Liver (tissue), 9 donors: ENCODE measurements around the gene ENOSF1. TPM values are rescaled to one million over a fixed set of nuclear protein-coding genes. Genes with fewer than 3 reads are reported as not detected.

ENCODE experiments used
- DNase-seq: peaks from one replicate; pipeline ENCODE4 v3.0.0-alpha.2; 2017; ENCODE audit warnings: low spot score
- H3K27ac ChIP-seq, 2 donors: one replicate each; pipeline ENCODE4 v1.7.0; 2013; ENCODE audit warnings: inconsistent platforms in 2 of 2, low read length in 2 of 2, control low read depth in 1 of 2, low read depth in 1 of 2, mild to moderate bottlenecking in 1 of 2
- H3K27me3 ChIP-seq, 4 donors: one replicate each; pipeline versions ENCODE4 v1.6.1 to v1.7.0; 2013; ENCODE audit warnings: low read length in 3 of 4, inconsistent platforms in 1 of 4, mild to moderate bottlenecking in 1 of 4, moderate library complexity in 1 of 4; ENCODE audit not compliant: control insufficient read depth in 4 of 4, insufficient read depth in 4 of 4
- H3K36me3 ChIP-seq, 4 donors: one replicate each; pipeline versions ENCODE4 v1.6.1 to v1.7.0; 2013; ENCODE audit warnings: low read length in 3 of 4, mild to moderate bottlenecking in 3 of 4, low read depth in 1 of 4, moderate library complexity in 1 of 4; ENCODE audit not compliant: control insufficient read depth in 4 of 4, insufficient read depth in 3 of 4
- H3K4me1 ChIP-seq, 4 donors: one replicate each; pipeline versions ENCODE4 v1.6.1 to v1.7.0; 2013; ENCODE audit warnings: low read length in 3 of 4, mild to moderate bottlenecking in 3 of 4, moderate library complexity in 1 of 4; ENCODE audit not compliant: control insufficient read depth in 4 of 4, insufficient read depth in 4 of 4
- H3K4me3 ChIP-seq, 3 donors: one replicate each; pipeline versions ENCODE4 v1.6.1 to v1.7.0; 2013; ENCODE audit warnings: low read length in 3 of 3, control low read depth in 1 of 3, low read depth in 1 of 3, mild to moderate bottlenecking in 1 of 3
- H3K9ac ChIP-seq, 2 donors: one replicate each; pipeline ENCODE4 v1.7.0; 2013; ENCODE audit warnings: low read length in 2 of 2, mild to moderate bottlenecking in 2 of 2, moderate library complexity in 2 of 2, control low read depth in 1 of 2, low read depth in 1 of 2
- H3K9me3 ChIP-seq, 4 donors: one replicate each; pipeline versions ENCODE4 v1.6.1 to v1.7.0; 2013; ENCODE audit warnings: low read length in 3 of 4; ENCODE audit not compliant: control insufficient read depth in 4 of 4
- EGR1 ChIP-seq, 2 donors: IDR thresholded peaks; 2 replicates each; pipeline ENCODE4 v1.6.1; 2016 to 2018; ENCODE audit warnings: antibody characterized with exemption in 2 of 2, low read depth in 2 of 2
- FOXA1 ChIP-seq: IDR thresholded peaks from 2 replicates; pipeline ENCODE4 v1.6.1; 2016; ENCODE audit warnings: antibody characterized with exemption
- FOXA2 ChIP-seq: IDR thresholded peaks from 2 replicates; pipeline ENCODE4 v1.6.1; 2016; ENCODE audit warnings: antibody characterized with exemption
- GABPA ChIP-seq, 2 donors: IDR thresholded peaks in 1 of 2; conservative IDR thresholded peaks in 1 of 2; 2 replicates each; pipeline ENCODE4 v1.6.1; 2016; ENCODE audit warnings: antibody characterized with exemption in 2 of 2, mild to moderate bottlenecking in 1 of 2, moderate library complexity in 1 of 2
- HNF4A ChIP-seq, 2 donors: conservative IDR thresholded peaks; 2 replicates each; pipeline ENCODE4 v1.6.1; 2016; ENCODE audit warnings: antibody characterized with exemption in 2 of 2, mild to moderate bottlenecking in 2 of 2
- HNF4G ChIP-seq: IDR thresholded peaks from 2 replicates; pipeline ENCODE4 v1.6.1; 2016; ENCODE audit warnings: antibody characterized with exemption
- JUND ChIP-seq, 2 donors: IDR thresholded peaks; 2 replicates each; pipeline ENCODE4 v1.6.1; 2016; ENCODE audit warnings: antibody characterized with exemption in 2 of 2
- NR2F2 ChIP-seq: IDR thresholded peaks from 2 replicates; pipeline ENCODE4 v1.6.1; 2016; ENCODE audit warnings: antibody characterized with exemption
- RAD21 ChIP-seq, 2 donors: IDR thresholded peaks; 2 replicates each; pipeline ENCODE4 v1.6.1; 2016; ENCODE audit warnings: antibody characterized with exemption in 2 of 2, mild to moderate bottlenecking in 2 of 2
- RXRA ChIP-seq, 2 donors: IDR thresholded peaks; 2 replicates each; pipeline ENCODE4 v1.6.1; 2017 to 2018; ENCODE audit warnings: antibody characterized with exemption in 2 of 2, mild to moderate bottlenecking in 1 of 2
- SP1 ChIP-seq: IDR thresholded peaks from 2 replicates; pipeline ENCODE4 v1.6.1; 2018; ENCODE audit warnings: antibody characterized with exemption, mild to moderate bottlenecking
- TAF1 ChIP-seq: conservative IDR thresholded peaks from 2 replicates; pipeline ENCODE4 v1.6.1; 2016; ENCODE audit warnings: antibody characterized with exemption, mild to moderate bottlenecking
- YY1 ChIP-seq: IDR thresholded peaks from 2 replicates; pipeline ENCODE4 v1.6.1; 2016; ENCODE audit warnings: antibody characterized with exemption, mild to moderate bottlenecking
- WGBS: extraction: QIAGEN DNeasy Blood & Tissue Kit; methylation state at CpG from one replicate; pipeline ENCODE4 v1.1.7; 2013; 5-methylcytosine and 5-hydroxymethylcytosine counted together
- polyA plus RNA-seq, 2 donors: library from polyadenylated mRNA; stranded (reverse) in 1 of 2; unstranded in 1 of 2; fragments of 200-250 nt in 1 of 2; fragments of >200 nt in 1 of 2; fragmentation: Nextera tagmentation in 1 of 2; extraction: Ambion mirVana in 1 of 2; gene quantifications; one replicate each; pipeline versions ENCODE4 v1.2.1 to v1.2.3, GENCODE V29; 2013 to 2015
- total RNA-seq, 2 donors: library from RNA; depleted of rRNA; stranded (reverse); fragments of >200 nt; gene quantifications; one replicate each; pipeline ENCODE4 v1.2.3, GENCODE V29; 2014
- TF ChIP-seq, protein P1 (sequence below): fragments of 150-350 bp; IDR thresholded peaks from 2 replicates; pipeline ENCODE4 v1.5.1; 2017; ENCODE audit warnings: improper control_type of control experiment, low read depth, low read length; ENCODE audit not compliant: missing input control
- TF ChIP-seq, protein P2 (sequence below): IDR thresholded peaks from 2 replicates; pipeline ENCODE4 v1.6.1; 2016; ENCODE audit warnings: antibody characterized with exemption
- TF ChIP-seq, protein P3 (sequence below): IDR thresholded peaks from 2 replicates; pipeline ENCODE4 v1.6.1; 2016; ENCODE audit warnings: antibody characterized with exemption
- TF ChIP-seq, protein P4 (sequence below): IDR thresholded peaks from 2 replicates; pipeline ENCODE4 v1.6.1; 2016; ENCODE audit warnings: antibody characterized with exemption, mild to moderate bottlenecking
- TF ChIP-seq, protein P5 (sequence below): IDR thresholded peaks from 2 replicates; pipeline ENCODE4 v1.6.1; 2016; ENCODE audit warnings: antibody characterized with exemption
- donor health status: healthy.
- donor health status: healthy.
- donor health status: healthy.
- donor health status: healthy.
- donor health status: healthy.

Gene ENOSF1
- total and polyA plus RNA-seq, 4 donors = 34.0 to 96.1 (median 53.6) TPM

- TF ChIP-seq, protein P1, sequence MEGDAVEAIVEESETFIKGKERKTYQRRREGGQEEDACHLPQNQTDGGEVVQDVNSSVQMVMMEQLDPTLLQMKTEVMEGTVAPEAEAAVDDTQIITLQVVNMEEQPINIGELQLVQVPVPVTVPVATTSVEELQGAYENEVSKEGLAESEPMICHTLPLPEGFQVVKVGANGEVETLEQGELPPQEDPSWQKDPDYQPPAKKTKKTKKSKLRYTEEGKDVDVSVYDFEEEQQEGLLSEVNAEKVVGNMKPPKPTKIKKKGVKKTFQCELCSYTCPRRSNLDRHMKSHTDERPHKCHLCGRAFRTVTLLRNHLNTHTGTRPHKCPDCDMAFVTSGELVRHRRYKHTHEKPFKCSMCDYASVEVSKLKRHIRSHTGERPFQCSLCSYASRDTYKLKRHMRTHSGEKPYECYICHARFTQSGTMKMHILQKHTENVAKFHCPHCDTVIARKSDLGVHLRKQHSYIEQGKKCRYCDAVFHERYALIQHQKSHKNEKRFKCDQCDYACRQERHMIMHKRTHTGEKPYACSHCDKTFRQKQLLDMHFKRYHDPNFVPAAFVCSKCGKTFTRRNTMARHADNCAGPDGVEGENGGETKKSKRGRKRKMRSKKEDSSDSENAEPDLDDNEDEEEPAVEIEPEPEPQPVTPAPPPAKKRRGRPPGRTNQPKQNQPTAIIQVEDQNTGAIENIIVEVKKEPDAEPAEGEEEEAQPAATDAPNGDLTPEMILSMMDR = no peak
- TF ChIP-seq HNF4A (conservative IDR thresholded peaks at IDR 0.05) = no peak
- TF ChIP-seq NR2F2 = no peak
- TF ChIP-seq, protein P2, sequence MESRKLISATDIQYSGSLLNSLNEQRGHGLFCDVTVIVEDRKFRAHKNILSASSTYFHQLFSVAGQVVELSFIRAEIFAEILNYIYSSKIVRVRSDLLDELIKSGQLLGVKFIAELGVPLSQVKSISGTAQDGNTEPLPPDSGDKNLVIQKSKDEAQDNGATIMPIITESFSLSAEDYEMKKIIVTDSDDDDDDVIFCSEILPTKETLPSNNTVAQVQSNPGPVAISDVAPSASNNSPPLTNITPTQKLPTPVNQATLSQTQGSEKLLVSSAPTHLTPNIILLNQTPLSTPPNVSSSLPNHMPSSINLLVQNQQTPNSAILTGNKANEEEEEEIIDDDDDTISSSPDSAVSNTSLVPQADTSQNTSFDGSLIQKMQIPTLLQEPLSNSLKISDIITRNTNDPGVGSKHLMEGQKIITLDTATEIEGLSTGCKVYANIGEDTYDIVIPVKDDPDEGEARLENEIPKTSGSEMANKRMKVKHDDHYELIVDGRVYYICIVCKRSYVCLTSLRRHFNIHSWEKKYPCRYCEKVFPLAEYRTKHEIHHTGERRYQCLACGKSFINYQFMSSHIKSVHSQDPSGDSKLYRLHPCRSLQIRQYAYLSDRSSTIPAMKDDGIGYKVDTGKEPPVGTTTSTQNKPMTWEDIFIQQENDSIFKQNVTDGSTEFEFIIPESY = no peak
- no peak for TF ChIP-seq SP1
- no peak for TF ChIP-seq HNF4G
- TF ChIP-seq FOXA1 = no peak
- no peak for TF ChIP-seq YY1
- TF ChIP-seq GABPA (IDR thresholded peaks at IDR 0.05 in 1 of 2, conservative IDR thresholded peaks at IDR 0.05 in 1 of 2) = no peak
- TF ChIP-seq EGR1 (IDR thresholded peaks at IDR 0.05; ENCODE audit: low read depth in 2 of 2) = no peak
- TF ChIP-seq JUND (IDR thresholded peaks at IDR 0.05) = no peak
- TF ChIP-seq FOXA2 = no peak
- no peak for TF ChIP-seq RAD21 (IDR thresholded peaks at IDR 0.05)
- TF ChIP-seq, protein P3, sequence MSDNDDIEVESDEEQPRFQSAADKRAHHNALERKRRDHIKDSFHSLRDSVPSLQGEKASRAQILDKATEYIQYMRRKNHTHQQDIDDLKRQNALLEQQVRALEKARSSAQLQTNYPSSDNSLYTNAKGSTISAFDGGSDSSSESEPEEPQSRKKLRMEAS = no peak
- no peak for TF ChIP-seq TAF1
- no peak overlapping the region for H3K27ac ChIP-seq
- WGBS = 93% methylated on average over 1 of the region's 1 CpG
- peaks cover 13 to 57% (median 32%) of the 10 kb centered on the region in 4 donors for H3K36me3 ChIP-seq
- peaks cover 0 to 6% (median 0%) of the 10 kb centered on the region in 4 donors for H3K4me1 ChIP-seq
- no peaks in the 10 kb centered on the region for H3K27me3 ChIP-seq
- no peak for DNase-seq
- H3K9ac ChIP-seq = no peak overlapping the region
- H3K4me3 ChIP-seq = no peak overlapping the region
- H3K9me3 ChIP-seq = no peaks in the 10 kb centered on the region
These were observed 41.0 kb downstream of the ENOSF1 start for GRCh38 chr18:671405-671804.

DNA sequence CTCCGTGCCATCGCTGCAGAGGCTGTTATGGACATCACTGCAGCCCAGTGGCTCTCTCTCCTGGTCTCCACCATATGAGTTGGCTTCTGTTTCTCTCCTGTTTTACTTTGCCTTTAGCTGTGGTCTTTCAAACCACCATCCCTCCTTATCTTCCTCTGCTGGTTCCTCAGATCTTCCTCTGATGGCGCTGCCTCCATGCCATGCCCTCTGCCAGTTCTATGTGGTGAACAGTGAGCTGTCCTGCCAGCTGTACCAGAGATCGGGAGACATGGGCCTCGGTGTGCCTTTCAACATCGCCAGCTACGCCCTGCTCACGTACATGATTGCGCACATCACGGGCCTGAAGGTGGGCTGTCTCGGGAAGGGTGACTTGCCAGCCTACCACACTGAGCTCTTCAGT, 41.9 kb downstream of the ENOSF1 start:
- 94% methylated on average over 11 of the region's 11 CpGs for WGBS
- Histone ChIP-seq H3K4me3 (no peak overlapping the region), H3K27me3 (no peaks in the 10 kb centered on the region), H3K9me3 (no peaks in the 10 kb centered on the region), H3K36me3 (peaks cover 13 to 49% (median 29%) of the 10 kb centered on the region in 4 donors), H3K4me1 (peaks cover 0 to 6% (median 0%) of the 10 kb centered on the region in 4 donors), H3K27ac (no peak overlapping the region), H3K9ac (no peak overlapping the region)
- TF ChIP-seq, protein P4, sequence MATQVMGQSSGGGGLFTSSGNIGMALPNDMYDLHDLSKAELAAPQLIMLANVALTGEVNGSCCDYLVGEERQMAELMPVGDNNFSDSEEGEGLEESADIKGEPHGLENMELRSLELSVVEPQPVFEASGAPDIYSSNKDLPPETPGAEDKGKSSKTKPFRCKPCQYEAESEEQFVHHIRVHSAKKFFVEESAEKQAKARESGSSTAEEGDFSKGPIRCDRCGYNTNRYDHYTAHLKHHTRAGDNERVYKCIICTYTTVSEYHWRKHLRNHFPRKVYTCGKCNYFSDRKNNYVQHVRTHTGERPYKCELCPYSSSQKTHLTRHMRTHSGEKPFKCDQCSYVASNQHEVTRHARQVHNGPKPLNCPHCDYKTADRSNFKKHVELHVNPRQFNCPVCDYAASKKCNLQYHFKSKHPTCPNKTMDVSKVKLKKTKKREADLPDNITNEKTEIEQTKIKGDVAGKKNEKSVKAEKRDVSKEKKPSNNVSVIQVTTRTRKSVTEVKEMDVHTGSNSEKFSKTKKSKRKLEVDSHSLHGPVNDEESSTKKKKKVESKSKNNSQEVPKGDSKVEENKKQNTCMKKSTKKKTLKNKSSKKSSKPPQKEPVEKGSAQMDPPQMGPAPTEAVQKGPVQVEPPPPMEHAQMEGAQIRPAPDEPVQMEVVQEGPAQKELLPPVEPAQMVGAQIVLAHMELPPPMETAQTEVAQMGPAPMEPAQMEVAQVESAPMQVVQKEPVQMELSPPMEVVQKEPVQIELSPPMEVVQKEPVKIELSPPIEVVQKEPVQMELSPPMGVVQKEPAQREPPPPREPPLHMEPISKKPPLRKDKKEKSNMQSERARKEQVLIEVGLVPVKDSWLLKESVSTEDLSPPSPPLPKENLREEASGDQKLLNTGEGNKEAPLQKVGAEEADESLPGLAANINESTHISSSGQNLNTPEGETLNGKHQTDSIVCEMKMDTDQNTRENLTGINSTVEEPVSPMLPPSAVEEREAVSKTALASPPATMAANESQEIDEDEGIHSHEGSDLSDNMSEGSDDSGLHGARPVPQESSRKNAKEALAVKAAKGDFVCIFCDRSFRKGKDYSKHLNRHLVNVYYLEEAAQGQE = no peak
- TF ChIP-seq RXRA (IDR thresholded peaks at IDR 0.05) (no peak), FOXA2 (no peak), FOXA1 (no peak), GABPA (IDR thresholded peaks at IDR 0.05 in 1 of 2, conservative IDR thresholded peaks at IDR 0.05 in 1 of 2) (no peak)
- TF ChIP-seq, protein P2 = no peak
- TF ChIP-seq, protein P5, sequence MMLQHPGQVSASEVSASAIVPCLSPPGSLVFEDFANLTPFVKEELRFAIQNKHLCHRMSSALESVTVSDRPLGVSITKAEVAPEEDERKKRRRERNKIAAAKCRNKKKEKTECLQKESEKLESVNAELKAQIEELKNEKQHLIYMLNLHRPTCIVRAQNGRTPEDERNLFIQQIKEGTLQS = no peak
- TF ChIP-seq, protein P3 = no peak
- DNase-seq = no peak
